Measurements from ENCODE around the gene HSP90B1. TPM values are rescaled to one million over a fixed set of nuclear protein-coding genes. Genes with fewer than 3 reads are reported as not detected.

The HSP90B1 gene
- total RNA-seq, 1 experiment from 2014 or later, result 970 TPM

DNA sequence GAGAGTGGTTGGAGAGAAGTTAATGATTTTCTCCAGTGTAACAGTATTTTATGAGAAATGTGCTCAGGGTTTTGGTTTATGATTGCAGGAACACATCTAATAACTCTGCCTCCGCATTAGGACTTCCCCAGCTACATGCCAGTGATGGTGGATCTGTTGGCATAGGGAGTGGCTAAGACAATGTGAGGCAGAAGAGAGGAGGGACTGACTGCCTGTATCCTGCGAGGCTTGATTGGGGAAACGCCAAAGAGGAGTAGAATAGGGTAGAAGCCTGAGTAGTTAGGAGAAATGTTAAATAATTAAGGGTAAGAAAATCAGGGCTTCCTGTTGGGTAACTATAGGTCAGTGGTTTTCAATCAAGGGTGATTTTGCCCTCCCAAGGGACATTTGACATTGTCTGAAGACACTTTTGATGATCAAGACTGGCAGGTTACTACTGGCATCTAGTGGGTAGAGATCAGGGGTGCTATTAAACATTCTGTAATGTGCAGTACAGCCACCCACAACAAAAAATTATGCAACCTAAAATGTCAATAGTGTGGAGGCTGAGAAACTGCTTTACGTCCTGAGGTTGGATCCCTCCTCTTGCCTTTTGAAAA, 48.3 kb downstream of the HSP90B1 start:
- BruUV-seq (replicated peaks), result no TSS peak
- ChIA-PET CTCF (no interaction called here), POLR2A (ENCODE audit: low non-redundant PET) (no interaction called here)
- DNase-seq (ENCODE audit: low spot score), result no peak
- TF ChIP-seq, protein P1, sequence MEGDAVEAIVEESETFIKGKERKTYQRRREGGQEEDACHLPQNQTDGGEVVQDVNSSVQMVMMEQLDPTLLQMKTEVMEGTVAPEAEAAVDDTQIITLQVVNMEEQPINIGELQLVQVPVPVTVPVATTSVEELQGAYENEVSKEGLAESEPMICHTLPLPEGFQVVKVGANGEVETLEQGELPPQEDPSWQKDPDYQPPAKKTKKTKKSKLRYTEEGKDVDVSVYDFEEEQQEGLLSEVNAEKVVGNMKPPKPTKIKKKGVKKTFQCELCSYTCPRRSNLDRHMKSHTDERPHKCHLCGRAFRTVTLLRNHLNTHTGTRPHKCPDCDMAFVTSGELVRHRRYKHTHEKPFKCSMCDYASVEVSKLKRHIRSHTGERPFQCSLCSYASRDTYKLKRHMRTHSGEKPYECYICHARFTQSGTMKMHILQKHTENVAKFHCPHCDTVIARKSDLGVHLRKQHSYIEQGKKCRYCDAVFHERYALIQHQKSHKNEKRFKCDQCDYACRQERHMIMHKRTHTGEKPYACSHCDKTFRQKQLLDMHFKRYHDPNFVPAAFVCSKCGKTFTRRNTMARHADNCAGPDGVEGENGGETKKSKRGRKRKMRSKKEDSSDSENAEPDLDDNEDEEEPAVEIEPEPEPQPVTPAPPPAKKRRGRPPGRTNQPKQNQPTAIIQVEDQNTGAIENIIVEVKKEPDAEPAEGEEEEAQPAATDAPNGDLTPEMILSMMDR (conservative IDR thresholded peaks at IDR 0.05; ENCODE audit: low read depth, low read length), result no peak
- TF ChIP-seq EZH2 (IDR thresholded peaks at IDR 0.05; ENCODE audit: borderline replicate concordance, low read depth, low read length, poor library complexity, severe bottlenecking), result no peak
- no peaks in the 10 kb centered on the region for H3K27me3 ChIP-seq (replicated peaks; ENCODE audit: insufficient read depth, low read depth, low read length, poor library complexity)
- peaks cover 8% of the 10 kb centered on the region for H3K4me1 ChIP-seq (ENCODE audit: insufficient read depth, low read length, poor library complexity, severe bottlenecking)
- no peaks in the 10 kb centered on the region for H3K9me3 ChIP-seq (ENCODE audit: low read depth, low read length, poor library complexity, severe bottlenecking)
- intact Hi-C loops (cut with micrococcal nuclease; ENCODE audit: unreplicated experiment), result no loop called here
- H3K36me3 ChIP-seq (ENCODE audit: insufficient read depth, low read length, poor library complexity, severe bottlenecking), result peaks cover 47% of the 10 kb centered on the region
- H3K27ac ChIP-seq (ENCODE audit: low read depth, low read length, poor library complexity, severe bottlenecking), result no peak overlapping the region
- H3K4me3 ChIP-seq (ENCODE audit: low read depth, low read length, poor library complexity, severe bottlenecking), result no peak overlapping the region

DNA sequence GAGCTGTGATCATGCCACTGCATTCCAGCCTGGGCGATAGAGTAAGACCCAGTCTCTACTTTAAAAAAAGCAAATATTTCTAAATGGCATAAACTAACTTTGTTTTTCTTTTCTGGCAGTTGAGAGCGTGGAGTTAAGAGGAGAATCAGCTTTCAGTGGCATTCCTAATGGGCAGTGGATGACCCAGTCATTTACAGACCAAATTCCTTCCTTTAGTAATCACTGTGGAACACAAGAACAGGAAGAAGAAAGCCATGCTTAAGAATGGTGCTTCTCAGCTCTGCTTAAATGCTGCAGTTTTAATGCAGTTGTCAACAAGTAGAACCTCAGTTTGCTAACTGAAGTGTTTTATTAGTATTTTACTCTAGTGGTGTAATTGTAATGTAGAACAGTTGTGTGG, 56.6 kb downstream of the HSP90B1 start:
- CTCF ChIA-PET, result no interaction called here
- DNase-seq (ENCODE audit: low spot score), result no peak
- peaks cover 64% of the 10 kb centered on the region for H3K36me3 ChIP-seq (ENCODE audit: insufficient read depth, low read length, poor library complexity, severe bottlenecking)
- BruUV-seq (replicated peaks), result no TSS peak
- POLR2A ChIA-PET (ENCODE audit: low non-redundant PET), result no interaction called here
- intact Hi-C loops (cut with micrococcal nuclease; ENCODE audit: unreplicated experiment), result no loop called here
- no peaks in the 10 kb centered on the region for H3K9me3 ChIP-seq (ENCODE audit: low read depth, low read length, poor library complexity, severe bottlenecking)
- H3K27me3 ChIP-seq (replicated peaks; ENCODE audit: insufficient read depth, low read depth, low read length, poor library complexity), result no peaks in the 10 kb centered on the region
- H3K27ac ChIP-seq (ENCODE audit: low read depth, low read length, poor library complexity, severe bottlenecking), result no peak overlapping the region
- TF ChIP-seq, protein P1 (conservative IDR thresholded peaks at IDR 0.05; ENCODE audit: low read depth, low read length), result no peak
- no peak for TF ChIP-seq EZH2 (IDR thresholded peaks at IDR 0.05; ENCODE audit: borderline replicate concordance, low read depth, low read length, poor library complexity, severe bottlenecking)
- H3K4me3 ChIP-seq (ENCODE audit: low read depth, low read length, poor library complexity, severe bottlenecking), result no peak overlapping the region
- no peaks in the 10 kb centered on the region for H3K4me1 ChIP-seq (ENCODE audit: insufficient read depth, low read length, poor library complexity, severe bottlenecking)

DNA sequence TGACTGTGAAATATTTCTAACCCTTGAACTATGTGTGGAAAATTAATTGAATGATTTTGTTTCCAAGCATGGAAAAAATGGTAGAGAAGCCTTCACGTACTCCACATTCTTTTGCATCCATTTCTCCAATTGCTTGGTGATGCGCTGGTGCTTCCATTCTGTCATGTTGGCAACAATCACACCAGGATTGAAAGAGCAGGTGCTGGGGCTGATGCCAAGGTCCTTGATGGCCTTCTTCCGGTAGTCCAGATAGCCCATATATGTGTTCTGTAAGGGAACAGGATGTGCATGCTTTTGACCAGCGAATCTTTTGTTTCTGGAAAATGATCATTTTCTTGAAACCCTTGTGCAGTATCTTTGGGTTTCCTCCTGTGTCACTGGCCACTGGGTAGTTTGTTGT, 64.0 kb downstream of the HSP90B1 start:
- no peak overlapping the region for H3K4me3 ChIP-seq (ENCODE audit: low read depth, low read length, poor library complexity, severe bottlenecking)
- ChIA-PET POLR2A (ENCODE audit: low non-redundant PET) (no interaction called here), CTCF (no interaction called here)
- intact Hi-C loops (cut with micrococcal nuclease; ENCODE audit: unreplicated experiment), result no loop called here
- no peak for DNase-seq (ENCODE audit: low spot score)
- peaks cover 8% of the 10 kb centered on the region for H3K4me1 ChIP-seq (ENCODE audit: insufficient read depth, low read length, poor library complexity, severe bottlenecking)
- TF ChIP-seq, protein P1 (conservative IDR thresholded peaks at IDR 0.05; ENCODE audit: low read depth, low read length), result no peak
- TF ChIP-seq EZH2 (IDR thresholded peaks at IDR 0.05; ENCODE audit: borderline replicate concordance, low read depth, low read length, poor library complexity, severe bottlenecking), result no peak
- H3K36me3 ChIP-seq (ENCODE audit: insufficient read depth, low read length, poor library complexity, severe bottlenecking), result peaks cover 5% of the 10 kb centered on the region
- H3K9me3 ChIP-seq (ENCODE audit: low read depth, low read length, poor library complexity, severe bottlenecking), result no peaks in the 10 kb centered on the region
- no peaks in the 10 kb centered on the region for H3K27me3 ChIP-seq (replicated peaks; ENCODE audit: insufficient read depth, low read depth, low read length, poor library complexity)
- no peak overlapping the region for H3K27ac ChIP-seq (ENCODE audit: low read depth, low read length, poor library complexity, severe bottlenecking)
- BruUV-seq (replicated peaks), result no TSS peak

All from A673 (cell line).